ENCODE data around the gene IDH3G.

Gene IDH3G

GRCh38 chrX:153776611-153777045 lies 17.5 kb downstream of the IDH3G start:
- TF ChIP-seq CTCF (IDR thresholded peaks at IDR 0.05; ENCODE audit: insufficient read depth, low read depth, low read length, missing control alignments): no peak
- H3K4me3 ChIP-seq (ENCODE audit: low read length): no peak overlapping the region
- DNase-seq (ENCODE audit: low read depth): no peak

GRCh38 chrX:153776120-153776599 lies 18.0 kb downstream of the IDH3G start:
- no peak for DNase-seq (ENCODE audit: low read depth)
- no peak overlapping the region for H3K4me3 ChIP-seq (ENCODE audit: low read length)
- TF ChIP-seq CTCF (IDR thresholded peaks at IDR 0.05; ENCODE audit: insufficient read depth, low read depth, low read length, missing control alignments): no peak

- H3K4me3 ChIP-seq (ENCODE audit: low read length): no peak overlapping the region
- DNase-seq (ENCODE audit: low read depth): no peak
- TF ChIP-seq CTCF (IDR thresholded peaks at IDR 0.05; ENCODE audit: insufficient read depth, low read depth, low read length, missing control alignments): no peak
Observed at GRCh38 chrX:153775293-153776119, 18.7 kb downstream of the IDH3G start.

- TF ChIP-seq CTCF (IDR thresholded peaks at IDR 0.05; ENCODE audit: insufficient read depth, low read depth, low read length, missing control alignments): no peak
- DNase-seq (ENCODE audit: low read depth): no peak
- no peak overlapping the region for H3K4me3 ChIP-seq (ENCODE audit: low read length)
Observed at GRCh38 chrX:153774576-153775292, 19.4 kb downstream of the IDH3G start.

- TF ChIP-seq CTCF (IDR thresholded peaks at IDR 0.05; ENCODE audit: insufficient read depth, low read depth, low read length, missing control alignments): no peak
- DNase-seq (ENCODE audit: low read depth): no peak
- no peak overlapping the region for H3K4me3 ChIP-seq (ENCODE audit: low read length)
Observed at GRCh38 chrX:153773741-153774575, 20.2 kb downstream of the IDH3G start.

- DNase-seq (ENCODE audit: low read depth): no peak
- no peak for TF ChIP-seq CTCF (IDR thresholded peaks at IDR 0.05; ENCODE audit: insufficient read depth, low read depth, low read length, missing control alignments)
- no peak overlapping the region for H3K4me3 ChIP-seq (ENCODE audit: low read length)
Observed at GRCh38 chrX:153773218-153773611, 21.0 kb downstream of the IDH3G start.
